Neural cell (in vitro differentiated cells): ENCODE data around the gene CDK5RAP2. TPM values are rescaled to one million over a fixed set of nuclear protein-coding genes. Genes with fewer than 3 reads are reported as not detected.

Experiments used
- H2AFZ ChIP-seq: fragments of 200-600, 300-800 bp; sonication (generic), shearing (Covaris generic); 2 replicates; pipeline ENCODE4 v1.6.0; 2014; ENCODE audit warnings: low read depth, mild to moderate bottlenecking, antibody characterized with exemption, low read length, moderate library complexity
- H3F3A ChIP-seq: fragments of 200-600 bp; shearing (Covaris generic); 2 replicates; pipeline ENCODE4 v1.6.1; 2016; ENCODE audit warnings: mild to moderate bottlenecking, moderate library complexity, mixed read lengths, antibody characterized with exemption, low read length; ENCODE audit not compliant: insufficient read depth, poor library complexity, severe bottlenecking
- H3K27ac ChIP-seq: fragments of 200-600, 300-800 bp; sonication (generic), shearing (Covaris generic); 2 replicates; pipeline ENCODE4 v1.5.1; 2014; ENCODE audit warnings: mild to moderate bottlenecking, low read length, moderate library complexity
- H3K27me3 ChIP-seq: fragments of 300-800, 200-600 bp; sonication (generic), shearing (Covaris generic); 2 replicates; pipeline ENCODE4 v1.6.0; 2014; ENCODE audit warnings: mild to moderate bottlenecking, low read depth, low read length, moderate library complexity; ENCODE audit not compliant: insufficient read depth
- H3K36me3 ChIP-seq: fragments of 300-800, 200-600 bp; sonication (generic), shearing (Covaris generic); 2 replicates; pipeline ENCODE4 v1.5.1; 2014; ENCODE audit warnings: mild to moderate bottlenecking, antibody characterized with exemption, low read length, moderate library complexity; ENCODE audit not compliant: insufficient read depth
- H3K4me2 ChIP-seq: fragments of 300-800, 200-600 bp; sonication (generic), shearing (Covaris generic); 2 replicates; pipeline ENCODE4 v1.6.0; 2014; ENCODE audit warnings: mild to moderate bottlenecking, low read length
- H3K4me3 ChIP-seq: fragments of 300-800, 200-600 bp; sonication (generic), shearing (Covaris generic); 2 replicates; pipeline ENCODE4 v1.5.1; 2014; ENCODE audit warnings: mild to moderate bottlenecking, low read length, moderate library complexity
- H3K79me2 ChIP-seq: fragments of 200-600 bp; shearing (Covaris generic); replicated peaks from 2 replicates; pipeline ENCODE4 v1.6.0; 2014; ENCODE audit warnings: mild to moderate bottlenecking, low read length, moderate library complexity; ENCODE audit not compliant: insufficient read depth
- H3K9ac ChIP-seq: fragments of 300-800, 200-600 bp; sonication (generic), shearing (Covaris generic); 2 replicates; pipeline ENCODE4 v1.6.1; 2016; ENCODE audit warnings: mild to moderate bottlenecking, low read length, mixed read lengths
- H3K9me2 ChIP-seq: fragments of 200-600 bp; shearing (Covaris generic); 2 replicates; pipeline ENCODE4 v1.6.1; 2016; ENCODE audit warnings: mild to moderate bottlenecking, low read length, mixed read lengths; ENCODE audit not compliant: insufficient read depth
- H3K9me3 ChIP-seq: fragments of 200-600, 300-800 bp; sonication (generic), shearing (Covaris generic); 2 replicates; pipeline ENCODE4 v1.6.1; 2016; ENCODE audit warnings: mild to moderate bottlenecking, mixed run types, low read length, moderate library complexity, mixed read lengths
- H4K20me1 ChIP-seq: fragments of 200-600 bp; shearing (Covaris generic); 2 replicates; pipeline ENCODE4 v1.6.1; 2016; ENCODE audit warnings: mild to moderate bottlenecking, mixed run types; ENCODE audit not compliant: insufficient read depth
- EP300 ChIP-seq: fragments of 450-650 bp; conservative IDR thresholded peaks from 2 replicates; pipeline ENCODE4 v1.6.1; 2014; ENCODE audit warnings: antibody characterized with exemption, mild to moderate bottlenecking, moderate library complexity; ENCODE audit not compliant: poor library complexity, severe bottlenecking
- EZH2 ChIP-seq: fragments of 200-600, 300-800 bp; shearing (Covaris generic), sonication (generic); IDR thresholded peaks from 2 replicates; pipeline ENCODE4 v1.6.1; 2014; ENCODE audit warnings: antibody characterized with exemption, low read length, borderline replicate concordance, mild to moderate bottlenecking; ENCODE audit not compliant: insufficient read depth, poor library complexity, severe bottlenecking
- MXI1 ChIP-seq: fragments of 450-650 bp; conservative IDR thresholded peaks from 2 replicates; pipeline ENCODE4 v1.6.1; 2014; ENCODE audit warnings: antibody characterized with exemption, mild to moderate bottlenecking; ENCODE audit not compliant: poor library complexity, severe bottlenecking
- POLR2AphosphoS5 ChIP-seq: IDR thresholded peaks from 2 replicates; pipeline ENCODE4 v1.6.1; 2012
- RAD21 ChIP-seq: fragments of 450-650 bp; conservative IDR thresholded peaks from 2 replicates; pipeline ENCODE4 v1.6.1; 2014; ENCODE audit warnings: antibody characterized with exemption, mild to moderate bottlenecking, moderate library complexity
- SMC3 ChIP-seq: fragments of 450-650 bp; conservative IDR thresholded peaks from 2 replicates; pipeline ENCODE4 v1.6.1; 2014; ENCODE audit warnings: antibody characterized with exemption, mild to moderate bottlenecking, moderate library complexity; ENCODE audit not compliant: poor library complexity
- TAF1 ChIP-seq: IDR thresholded peaks from 2 replicates; pipeline ENCODE4 v1.6.1; 2012; ENCODE audit warnings: low read depth
- polyA plus RNA-seq: library from polyadenylated mRNA; depleted of rRNA; stranded (reverse); fragments of >200 nt; gene quantifications from 2 replicates; pipeline ENCODE4 v1.2.3, GENCODE V29; 2014
- TF ChIP-seq, protein P1 (sequence below): fragments of 450-650 bp; IDR thresholded peaks from 2 replicates; pipeline ENCODE4 v1.5.1; 2014; ENCODE audit warnings: antibody characterized with exemption, mild to moderate bottlenecking, moderate library complexity; ENCODE audit not compliant: poor library complexity, severe bottlenecking
- TF ChIP-seq, protein P2 (sequence below): IDR thresholded peaks from 2 replicates; pipeline ENCODE4 v1.6.1; 2012; ENCODE audit warnings: borderline replicate concordance

Gene CDK5RAP2
- polyA plus RNA-seq, 1 donor from 2014 or later, result 43.3 TPM

- Histone ChIP-seq H3K9me2 (no peaks in the 10 kb centered on the region), H3F3A (no peaks in the 10 kb centered on the region), H3K27me3 (no peaks in the 10 kb centered on the region), H3K36me3 (peaks cover 3% of the 10 kb centered on the region), H4K20me1 (no peaks in the 10 kb centered on the region), H3K4me3 (no peak overlapping the region), H3K4me2 (no peak overlapping the region), H3K27ac (no peak overlapping the region), H3K9ac (no peak overlapping the region), H3K79me2 (no peaks in the 10 kb centered on the region), H3K9me3 (no peaks in the 10 kb centered on the region), H2AFZ (no peak overlapping the region)
- no peak for TF ChIP-seq TAF1
- TF ChIP-seq, protein P1, sequence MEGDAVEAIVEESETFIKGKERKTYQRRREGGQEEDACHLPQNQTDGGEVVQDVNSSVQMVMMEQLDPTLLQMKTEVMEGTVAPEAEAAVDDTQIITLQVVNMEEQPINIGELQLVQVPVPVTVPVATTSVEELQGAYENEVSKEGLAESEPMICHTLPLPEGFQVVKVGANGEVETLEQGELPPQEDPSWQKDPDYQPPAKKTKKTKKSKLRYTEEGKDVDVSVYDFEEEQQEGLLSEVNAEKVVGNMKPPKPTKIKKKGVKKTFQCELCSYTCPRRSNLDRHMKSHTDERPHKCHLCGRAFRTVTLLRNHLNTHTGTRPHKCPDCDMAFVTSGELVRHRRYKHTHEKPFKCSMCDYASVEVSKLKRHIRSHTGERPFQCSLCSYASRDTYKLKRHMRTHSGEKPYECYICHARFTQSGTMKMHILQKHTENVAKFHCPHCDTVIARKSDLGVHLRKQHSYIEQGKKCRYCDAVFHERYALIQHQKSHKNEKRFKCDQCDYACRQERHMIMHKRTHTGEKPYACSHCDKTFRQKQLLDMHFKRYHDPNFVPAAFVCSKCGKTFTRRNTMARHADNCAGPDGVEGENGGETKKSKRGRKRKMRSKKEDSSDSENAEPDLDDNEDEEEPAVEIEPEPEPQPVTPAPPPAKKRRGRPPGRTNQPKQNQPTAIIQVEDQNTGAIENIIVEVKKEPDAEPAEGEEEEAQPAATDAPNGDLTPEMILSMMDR, result no peak
- no peak for TF ChIP-seq MXI1
- TF ChIP-seq EZH2, result no peak
- TF ChIP-seq SMC3, result no peak
- TF ChIP-seq EP300, result no peak
- TF ChIP-seq RAD21, result no peak
- TF ChIP-seq, protein P2, sequence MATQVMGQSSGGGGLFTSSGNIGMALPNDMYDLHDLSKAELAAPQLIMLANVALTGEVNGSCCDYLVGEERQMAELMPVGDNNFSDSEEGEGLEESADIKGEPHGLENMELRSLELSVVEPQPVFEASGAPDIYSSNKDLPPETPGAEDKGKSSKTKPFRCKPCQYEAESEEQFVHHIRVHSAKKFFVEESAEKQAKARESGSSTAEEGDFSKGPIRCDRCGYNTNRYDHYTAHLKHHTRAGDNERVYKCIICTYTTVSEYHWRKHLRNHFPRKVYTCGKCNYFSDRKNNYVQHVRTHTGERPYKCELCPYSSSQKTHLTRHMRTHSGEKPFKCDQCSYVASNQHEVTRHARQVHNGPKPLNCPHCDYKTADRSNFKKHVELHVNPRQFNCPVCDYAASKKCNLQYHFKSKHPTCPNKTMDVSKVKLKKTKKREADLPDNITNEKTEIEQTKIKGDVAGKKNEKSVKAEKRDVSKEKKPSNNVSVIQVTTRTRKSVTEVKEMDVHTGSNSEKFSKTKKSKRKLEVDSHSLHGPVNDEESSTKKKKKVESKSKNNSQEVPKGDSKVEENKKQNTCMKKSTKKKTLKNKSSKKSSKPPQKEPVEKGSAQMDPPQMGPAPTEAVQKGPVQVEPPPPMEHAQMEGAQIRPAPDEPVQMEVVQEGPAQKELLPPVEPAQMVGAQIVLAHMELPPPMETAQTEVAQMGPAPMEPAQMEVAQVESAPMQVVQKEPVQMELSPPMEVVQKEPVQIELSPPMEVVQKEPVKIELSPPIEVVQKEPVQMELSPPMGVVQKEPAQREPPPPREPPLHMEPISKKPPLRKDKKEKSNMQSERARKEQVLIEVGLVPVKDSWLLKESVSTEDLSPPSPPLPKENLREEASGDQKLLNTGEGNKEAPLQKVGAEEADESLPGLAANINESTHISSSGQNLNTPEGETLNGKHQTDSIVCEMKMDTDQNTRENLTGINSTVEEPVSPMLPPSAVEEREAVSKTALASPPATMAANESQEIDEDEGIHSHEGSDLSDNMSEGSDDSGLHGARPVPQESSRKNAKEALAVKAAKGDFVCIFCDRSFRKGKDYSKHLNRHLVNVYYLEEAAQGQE, result no peak
- no peak for TF ChIP-seq POLR2AphosphoS5
Observed at GRCh38 chr9:120436983-120437475, 142.9 kb downstream of the CDK5RAP2 start.

GRCh38 chr9:120436446-120436845, 143.5 kb downstream of the CDK5RAP2 start:
- H3F3A ChIP-seq, result no peaks in the 10 kb centered on the region
- H3K27ac ChIP-seq, result no peak overlapping the region
- H3K79me2 ChIP-seq, result no peaks in the 10 kb centered on the region
- no peaks in the 10 kb centered on the region for H3K27me3 ChIP-seq
- no peaks in the 10 kb centered on the region for H3K9me3 ChIP-seq
- no peak overlapping the region for H3K4me2 ChIP-seq
- no peak overlapping the region for H3K9ac ChIP-seq
- H3K36me3 ChIP-seq, result peaks cover 3% of the 10 kb centered on the region
- H3K4me3 ChIP-seq, result no peak overlapping the region
- H4K20me1 ChIP-seq, result no peaks in the 10 kb centered on the region
- no peaks in the 10 kb centered on the region for H3K9me2 ChIP-seq
- TF ChIP-seq RAD21, result no peak
- H2AFZ ChIP-seq, result no peak overlapping the region

DNA sequence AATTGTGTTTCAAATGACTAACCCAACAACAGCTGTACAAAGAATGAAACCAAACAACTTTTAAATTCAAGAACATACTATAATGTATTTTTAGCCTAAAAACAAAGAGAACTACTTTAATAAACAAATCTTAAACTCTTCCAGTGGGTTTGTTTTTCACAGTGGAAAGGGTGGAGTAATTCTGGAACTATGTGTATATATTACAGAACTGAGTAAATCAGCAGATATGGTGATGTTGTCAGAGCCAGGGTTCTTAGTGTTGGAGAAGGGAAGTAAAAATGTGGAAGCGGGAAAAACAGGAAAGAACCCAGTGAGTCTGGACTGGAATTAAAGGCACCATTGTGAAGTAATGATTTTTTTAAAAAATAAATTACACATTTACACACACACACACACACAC, 144.9 kb downstream of the CDK5RAP2 start:
- Histone ChIP-seq H3K9ac (no peak overlapping the region), H3K4me3 (no peak overlapping the region), H3K36me3 (peaks cover 3% of the 10 kb centered on the region), H3K9me3 (no peaks in the 10 kb centered on the region), H4K20me1 (no peaks in the 10 kb centered on the region), H2AFZ (no peak overlapping the region), H3K27ac (no peak overlapping the region), H3K4me2 (no peak overlapping the region), H3K79me2 (no peaks in the 10 kb centered on the region), H3F3A (no peaks in the 10 kb centered on the region), H3K9me2 (no peaks in the 10 kb centered on the region), H3K27me3 (no peaks in the 10 kb centered on the region)
- TF ChIP-seq POLR2AphosphoS5 (no peak), EP300 (no peak), EZH2 (no peak), TAF1 (no peak), RAD21 (no peak), SMC3 (no peak)
- TF ChIP-seq, protein P2, result no peak
- TF ChIP-seq, protein P1, result no peak
